HepG2 (cell line): ENCODE results near the gene UQCC2. TPM values are rescaled to one million over a fixed set of nuclear protein-coding genes. Genes with fewer than 3 reads are reported as not detected.
A peak's percentile ranks its signal among the peaks of the same experiment; 100 is the strongest.

Experiments
- ATAC-seq: fragments of 200-7000 bp; cut with Tn5 transposase; 3 replicates; pipeline ENCODE4 v1.9.1; 2020; ENCODE audit warnings: mild to moderate bottlenecking, moderate library complexity
- BruUV-seq: library from RNA; stranded (reverse); fragments of 400-500 nt; replicated peaks from 2 replicates; lab custom pipeline; 2021; lab: Mats Ljungman, UMichigan
- CTCF ChIA-PET: fragments of 300-600 bp; formaldehyde crosslinking; extraction: SDS; loops from one replicate; lab custom pipeline; 2021; ENCODE audit warnings: low total read pairs, inconsistent platforms, low intra/inter-chr PET ratio; lab: Yijun Ruan, JAX
- POLR2A ChIA-PET: fragments of 350-600 bp; sonication (Branson Sonifier 250); formaldehyde crosslinking; loops from one replicate; lab custom pipeline; 2020; ENCODE audit warnings: antibody characterized with exemption, inconsistent platforms; lab: Yijun Ruan, JAX
- DNase-seq: peaks from one replicate; pipeline ENCODE4 v3.0.0-alpha.2; 2015; ENCODE audit warnings: low spot score
- FAIRE-seq: peaks from 3 replicates; lab custom pipeline; 2011; peaks lifted over from hg19 to GRCh38; lab: Jason Lieb, UNC
- H2AFZ ChIP-seq: one replicate; pipeline ENCODE4 v1.6.1; 2011; ENCODE audit warnings: low read length, inconsistent platforms
- H3K27ac ChIP-seq: fragments of 300-600 bp; 3 replicates; pipeline ENCODE4 v1.8.0; 2011; ENCODE audit warnings: mixed run types, mild to moderate bottlenecking, mixed read lengths, low read length, inconsistent platforms; ENCODE audit not compliant: insufficient read depth; ENCODE audit errors: extremely low read length
- H3K27me3 ChIP-seq, 2 experiments: fragments of 200-600 bp in 1 of 2; 2 replicates in 1 of 2; 3 replicates in 1 of 2; pipeline versions ENCODE4 v1.6.0 to v1.8.0; 2011; ENCODE audit warnings: low read length in 2 of 2, mild to moderate bottlenecking in 2 of 2, moderate library complexity in 2 of 2, inconsistent platforms in 1 of 2; ENCODE audit not compliant: insufficient read depth in 2 of 2, control insufficient read depth in 1 of 2
- H3K36me3 ChIP-seq, 2 experiments: fragments of 200-600 bp in 1 of 2; replicated peaks in 1 of 2; 2 replicates in 1 of 2; 3 replicates in 1 of 2; pipeline versions ENCODE4 v1.5.1 to v1.8.0; 2011; ENCODE audit warnings: low read length in 2 of 2, inconsistent platforms in 1 of 2; ENCODE audit not compliant: insufficient read depth in 2 of 2, control insufficient read depth in 1 of 2
- H3K4me1 ChIP-seq: 2 replicates; pipeline ENCODE4 v1.5.1; 2012; ENCODE audit warnings: low read length, inconsistent platforms; ENCODE audit not compliant: insufficient read depth
- H3K4me2 ChIP-seq: 2 replicates; pipeline ENCODE4 v1.6.0; 2011; ENCODE audit warnings: low read depth, low read length, inconsistent platforms
- H3K4me3 ChIP-seq, 3 experiments: fragments of 200-600 bp in 1 of 3; sonication (generic), shearing (Covaris generic) in 1 of 3; replicated peaks in 1 of 3; 2 replicates each; pipeline ENCODE4 v1.5.1; 2011 to 2016; ENCODE audit warnings: low read length in 3 of 3, inconsistent platforms in 2 of 3, low read depth in 2 of 3, mild to moderate bottlenecking in 2 of 3, control low read depth in 1 of 3, mixed read lengths in 1 of 3; ENCODE audit not compliant: insufficient read depth in 1 of 3
- H3K79me2 ChIP-seq: one replicate; pipeline ENCODE4 v1.6.1; 2011; ENCODE audit warnings: low read length, inconsistent platforms; ENCODE audit not compliant: insufficient read depth
- H3K9ac ChIP-seq: 2 replicates; pipeline ENCODE4 v1.6.0; 2011; ENCODE audit warnings: mild to moderate bottlenecking, low read depth, low read length, inconsistent platforms; ENCODE audit not compliant: insufficient read depth
- H3K9me3 ChIP-seq: 2 replicates; pipeline ENCODE4 v1.5.1; 2012; ENCODE audit warnings: mild to moderate bottlenecking, low read length
- H4K20me1 ChIP-seq: 2 replicates; pipeline ENCODE4 v1.6.0; 2011; ENCODE audit warnings: inconsistent platforms, mild to moderate bottlenecking, low read length, moderate library complexity; ENCODE audit not compliant: insufficient read depth
- ATF7-NPFF ChIP-seq: sonication (generic); formaldehyde crosslinking; IDR thresholded peaks from 2 replicates; pipeline ENCODE4 v1.8.1; 2023; ENCODE audit warnings: mild to moderate bottlenecking, low read depth, missing genetic modification reagents, moderate library complexity
- HNRNPUL1 ChIP-seq: fragments of 200-400 bp; formaldehyde crosslinking; IDR thresholded peaks from 2 replicates; pipeline ENCODE4 v1.6.1; 2017; ENCODE audit warnings: low read depth, mild to moderate bottlenecking, low read length, moderate library complexity
- MAZ ChIP-seq, 2 experiments: sonication (generic) in 1 of 2; formaldehyde crosslinking in 1 of 2; IDR thresholded peaks; 2 replicates each; pipeline versions ENCODE4 v1.5.0 to v1.6.1; 2012 to 2020; ENCODE audit warnings: low read depth in 2 of 2, mild to moderate bottlenecking in 2 of 2, borderline replicate concordance in 1 of 2, improper control_type of control experiment in 1 of 2, low read length in 1 of 2, missing genetic modification reagents in 1 of 2, moderate library complexity in 1 of 2
- NRL ChIP-seq: sonication (generic); formaldehyde crosslinking; IDR thresholded peaks from 2 replicates; pipeline ENCODE4 v1.5.0; 2020; ENCODE audit warnings: missing genetic modification reagents, mild to moderate bottlenecking, moderate library complexity, borderline replicate concordance
- SALL2 ChIP-seq: sonication (generic); formaldehyde crosslinking; IDR thresholded peaks from 2 replicates; pipeline ENCODE4 v1.8.1; 2023; ENCODE audit warnings: mild to moderate bottlenecking, missing genetic modification reagents, inconsistent platforms
- SMARCC2 ChIP-seq: fragments of 450-650 bp; IDR thresholded peaks from 2 replicates; pipeline ENCODE4 v1.6.1; 2017; ENCODE audit warnings: antibody characterized with exemption, mild to moderate bottlenecking
- TGIF2 ChIP-seq: IDR thresholded peaks from 2 replicates; pipeline ENCODE4 v1.6.1; 2016; ENCODE audit warnings: control low read depth, missing compliant biosample characterization
- TP53 ChIP-seq: sonication (generic); formaldehyde crosslinking; conservative IDR thresholded peaks from 2 replicates; pipeline ENCODE4 v1.4.0; 2020; ENCODE audit warnings: missing genetic modification reagents
- ZNF142 ChIP-seq: sonication (generic); formaldehyde crosslinking; IDR thresholded peaks from 2 replicates; pipeline ENCODE4 v1.4.0; 2020; ENCODE audit warnings: missing genetic modification reagents
- ZNF83 ChIP-seq: sonication (generic); formaldehyde crosslinking; IDR thresholded peaks from 2 replicates; pipeline ENCODE4 v1.4.0; 2020; ENCODE audit warnings: missing genetic modification reagents, mild to moderate bottlenecking, borderline replicate concordance
- WGBS: methylation state at CpG from one replicate; pipeline ENCODE4 v1.1.6; 2017; ENCODE audit warnings: low lambda C conversion rate; 5-methylcytosine and 5-hydroxymethylcytosine counted together
- in situ Hi-C: cut with HindIII; loops from 2 replicates; pipeline ENCODE4 v1.10.0; 2017; ENCODE audit warnings: low pct_unique_long_range_greater_than_20kb; ENCODE audit not compliant: extremely low pct_ligation_motif_present
- intact Hi-C: fragments of 100-400 bp; cut with micrococcal nuclease; formaldehyde crosslinking; loops from one replicate; pipeline ENCODE4 v1.10.0; 2022; ENCODE audit not compliant: unreplicated experiment
- polyA plus RNA-seq, 8 experiments: library from polyadenylated mRNA; depleted of rRNA in 3 of 8; stranded (reverse) in 7 of 8; unstranded in 1 of 8; fragments of >200 nt; fragmentation: Illumina TruSeq in 4 of 8; extraction: Trizol in 4 of 8; gene quantifications; 2 replicates each; pipeline versions ENCODE4 v1.2.1 to v1.2.3, GENCODE V29; 2011 to 2016; ENCODE audit warnings: low read depth in 4 of 8, missing spikeins in 1 of 8, mixed read lengths in 1 of 8; ENCODE audit not compliant: insufficient read depth in 1 of 8
- total RNA-seq, 5 experiments: library from RNA; depleted of rRNA; stranded (reverse); fragments of >200 nt; fragmentation: Illumina TruSeq; extraction: Trizol; gene quantifications; 2 replicates each; pipeline ENCODE4 v1.2.3, GENCODE V29; 2016; ENCODE audit warnings: low read depth in 1 of 5
- TF ChIP-seq, protein P1 (sequence below): fragments of 450-650 bp; IDR thresholded peaks from 2 replicates; pipeline ENCODE4 v1.6.1; 2016
- TF ChIP-seq, protein P2 (sequence below): sonication (generic); formaldehyde crosslinking; IDR thresholded peaks from 2 replicates; pipeline ENCODE4 v1.8.0; 2022; ENCODE audit warnings: missing genetic modification reagents, low read depth, mild to moderate bottlenecking, borderline replicate concordance
- TF ChIP-seq, protein P3 (sequence below): sonication (generic); formaldehyde crosslinking; IDR thresholded peaks from 2 replicates; pipeline ENCODE4 v1.4.0; 2020; ENCODE audit warnings: missing genetic modification reagents

Gene UQCC2
- total and polyA plus RNA-seq, 2 of the 13 experiments (the other 11 are each of a cell fraction or from before 2014, with no cell fraction given): 82.4 to 238 TPM

DNA sequence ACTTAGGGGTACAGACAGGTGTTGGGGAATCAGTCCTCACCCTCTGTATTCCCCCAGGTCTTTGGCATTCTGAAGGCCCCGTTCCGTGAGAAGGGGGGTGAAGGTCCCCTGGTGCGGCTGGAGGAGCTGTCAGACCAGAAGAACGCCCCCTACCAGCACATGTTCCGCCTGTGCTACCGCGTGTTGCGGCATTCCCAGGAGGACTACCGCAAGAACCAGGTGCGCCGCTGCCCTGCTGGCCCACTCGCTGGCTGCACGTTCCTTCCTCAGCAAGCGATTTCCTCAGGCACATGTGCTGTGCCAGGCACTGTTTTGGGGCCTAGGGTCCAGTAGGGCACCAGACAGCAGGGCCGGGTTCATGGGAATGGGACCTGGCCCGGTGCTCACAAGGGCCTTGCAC is 44.4 kb downstream of the UQCC2 start:
- TF ChIP-seq SALL2: no peak
- TF ChIP-seq HNRNPUL1: no peak
- TF ChIP-seq, protein P1, sequence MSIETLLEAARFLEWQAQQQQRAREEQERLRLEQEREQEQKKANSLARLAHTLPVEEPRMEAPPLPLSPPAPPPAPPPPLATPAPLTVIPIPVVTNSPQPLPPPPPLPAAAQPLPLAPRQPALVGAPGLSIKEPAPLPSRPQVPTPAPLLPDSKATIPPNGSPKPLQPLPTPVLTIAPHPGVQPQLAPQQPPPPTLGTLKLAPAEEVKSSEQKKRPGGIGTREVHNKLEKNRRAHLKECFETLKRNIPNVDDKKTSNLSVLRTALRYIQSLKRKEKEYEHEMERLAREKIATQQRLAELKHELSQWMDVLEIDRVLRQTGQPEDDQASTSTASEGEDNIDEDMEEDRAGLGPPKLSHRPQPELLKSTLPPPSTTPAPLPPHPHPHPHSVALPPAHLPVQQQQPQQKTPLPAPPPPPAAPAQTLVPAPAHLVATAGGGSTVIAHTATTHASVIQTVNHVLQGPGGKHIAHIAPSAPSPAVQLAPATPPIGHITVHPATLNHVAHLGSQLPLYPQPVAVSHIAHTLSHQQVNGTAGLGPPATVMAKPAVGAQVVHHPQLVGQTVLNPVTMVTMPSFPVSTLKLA: peak; percentile 45
- no peak for TF ChIP-seq ZNF83 (CRISPR knock-in tag)
- TF ChIP-seq ZNF142: no peak
- no peak for TF ChIP-seq SMARCC2
- no peak for TF ChIP-seq ATF7-NPFF
- TF ChIP-seq TGIF2 (CRISPR knock-in tag): no peak
- TF ChIP-seq, protein P2, sequence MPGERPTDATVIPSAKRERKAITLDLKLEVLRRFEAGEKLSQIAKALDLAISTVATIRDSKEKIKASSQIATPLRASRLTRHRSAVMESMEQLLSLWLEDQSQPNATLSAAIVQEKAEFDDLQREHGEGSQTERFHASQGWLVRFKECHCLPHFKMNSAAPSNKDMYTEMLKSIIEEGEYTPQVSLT (CRISPR knock-in tag): no peak
- no peak for TF ChIP-seq NRL (CRISPR knock-in tag)
- no peak for TF ChIP-seq MAZ (IDR thresholded peaks at IDR 0.05; ENCODE audit: borderline replicate concordance, low read depth, low read length)
- no peak for TF ChIP-seq MAZ (CRISPR knock-in tag; IDR thresholded peaks at IDR 0.05; ENCODE audit: low read depth)
- TF ChIP-seq, protein P3, sequence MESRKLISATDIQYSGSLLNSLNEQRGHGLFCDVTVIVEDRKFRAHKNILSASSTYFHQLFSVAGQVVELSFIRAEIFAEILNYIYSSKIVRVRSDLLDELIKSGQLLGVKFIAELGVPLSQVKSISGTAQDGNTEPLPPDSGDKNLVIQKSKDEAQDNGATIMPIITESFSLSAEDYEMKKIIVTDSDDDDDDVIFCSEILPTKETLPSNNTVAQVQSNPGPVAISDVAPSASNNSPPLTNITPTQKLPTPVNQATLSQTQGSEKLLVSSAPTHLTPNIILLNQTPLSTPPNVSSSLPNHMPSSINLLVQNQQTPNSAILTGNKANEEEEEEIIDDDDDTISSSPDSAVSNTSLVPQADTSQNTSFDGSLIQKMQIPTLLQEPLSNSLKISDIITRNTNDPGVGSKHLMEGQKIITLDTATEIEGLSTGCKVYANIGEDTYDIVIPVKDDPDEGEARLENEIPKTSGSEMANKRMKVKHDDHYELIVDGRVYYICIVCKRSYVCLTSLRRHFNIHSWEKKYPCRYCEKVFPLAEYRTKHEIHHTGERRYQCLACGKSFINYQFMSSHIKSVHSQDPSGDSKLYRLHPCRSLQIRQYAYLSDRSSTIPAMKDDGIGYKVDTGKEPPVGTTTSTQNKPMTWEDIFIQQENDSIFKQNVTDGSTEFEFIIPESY (CRISPR knock-in tag): peak; percentile 81
- no peak for TF ChIP-seq TP53 (CRISPR knock-in tag)
- CTCF ChIA-PET: no interaction called here
- FAIRE-seq: no peak

More for the DNA sequence above, 44.4 kb downstream of the UQCC2 start:
- 95% methylated on average over 11 of the region's 16 CpGs for WGBS
- no peak overlapping the region for H3K4me3 ChIP-seq
- BruUV-seq: no TSS peak
- H3K79me2 ChIP-seq: no peaks in the 10 kb centered on the region
- in situ Hi-C loops (no loop called here), intact Hi-C loops (no loop called here)
- no peaks in the 10 kb centered on the region for H4K20me1 ChIP-seq
- H3K4me1 ChIP-seq: no peaks in the 10 kb centered on the region
- ATAC-seq (no peak), DNase-seq (no peak)
- no peak overlapping the region for H3K27ac ChIP-seq
- no peak overlapping the region for H3K9ac ChIP-seq
- POLR2A ChIA-PET: no interaction called here
- no peak overlapping the region for H3K4me2 ChIP-seq
- no peaks in the 10 kb centered on the region for H3K9me3 ChIP-seq
- H3K36me3 ChIP-seq: peaks cover 0 to 4% of the 10 kb centered on the region in 2 experiments; a peak in 3 of 5 replicates
- H2AFZ ChIP-seq: no peak overlapping the region
- H3K27me3 ChIP-seq: no peaks in the 10 kb centered on the region
